K562 (cell line): Measurements from ENCODE around the gene ARL10.

ENCODE experiments used
- C11orf30 ChIP-seq: fragments of 450-650 bp; IDR thresholded peaks from 2 replicates; pipeline ENCODE4 v1.6.1; 2016; ENCODE audit warnings: low read depth, mild to moderate bottlenecking
- ETV5 ChIP-seq: sonication (generic); formaldehyde crosslinking; IDR thresholded peaks from 2 replicates; pipeline ENCODE4 v1.4.0; 2020; ENCODE audit warnings: low read depth, mild to moderate bottlenecking, missing genetic modification reagents
- TEAD4 ChIP-seq, 2 experiments: sonication (generic) in 1 of 2; formaldehyde crosslinking in 1 of 2; IDR thresholded peaks; 2 replicates each; pipeline versions ENCODE4 v1.6.1 to v1.8.0; 2012 to 2022; ENCODE audit warnings: borderline replicate concordance in 1 of 2, inconsistent platforms in 1 of 2, low read length in 1 of 2, mild to moderate bottlenecking in 1 of 2, missing genetic modification reagents in 1 of 2
- U2AF1 ChIP-seq: fragments of 200-400 bp; formaldehyde crosslinking; optimal IDR thresholded peaks from 2 replicates; pipeline ENCODE3; 2017; ENCODE audit warnings: mild to moderate bottlenecking, low read depth, low read length, moderate library complexity
- TF ChIP-seq, protein P1 (sequence below), 3 experiments: IDR thresholded peaks in 2 of 3; conservative IDR thresholded peaks in 1 of 3; 2 replicates each; pipeline ENCODE4 v1.5.1; 2011 to 2012; ENCODE audit warnings: low read length in 3 of 3, mild to moderate bottlenecking in 3 of 3, control low read depth in 2 of 3, improper control_type of control experiment in 1 of 3, inconsistent platforms in 1 of 3, low read depth in 1 of 3, mixed read lengths in 1 of 3, moderate library complexity in 1 of 3; ENCODE audit not compliant: insufficient read depth in 2 of 3

GRCh38 chr5:176350416-176350815, 14.9 kb upstream of the ARL10 start:
- TF ChIP-seq C11orf30: no peak
- no peak for TF ChIP-seq ETV5 (CRISPR knock-in tag)
- no peak for TF ChIP-seq U2AF1
- TF ChIP-seq, protein P1, sequence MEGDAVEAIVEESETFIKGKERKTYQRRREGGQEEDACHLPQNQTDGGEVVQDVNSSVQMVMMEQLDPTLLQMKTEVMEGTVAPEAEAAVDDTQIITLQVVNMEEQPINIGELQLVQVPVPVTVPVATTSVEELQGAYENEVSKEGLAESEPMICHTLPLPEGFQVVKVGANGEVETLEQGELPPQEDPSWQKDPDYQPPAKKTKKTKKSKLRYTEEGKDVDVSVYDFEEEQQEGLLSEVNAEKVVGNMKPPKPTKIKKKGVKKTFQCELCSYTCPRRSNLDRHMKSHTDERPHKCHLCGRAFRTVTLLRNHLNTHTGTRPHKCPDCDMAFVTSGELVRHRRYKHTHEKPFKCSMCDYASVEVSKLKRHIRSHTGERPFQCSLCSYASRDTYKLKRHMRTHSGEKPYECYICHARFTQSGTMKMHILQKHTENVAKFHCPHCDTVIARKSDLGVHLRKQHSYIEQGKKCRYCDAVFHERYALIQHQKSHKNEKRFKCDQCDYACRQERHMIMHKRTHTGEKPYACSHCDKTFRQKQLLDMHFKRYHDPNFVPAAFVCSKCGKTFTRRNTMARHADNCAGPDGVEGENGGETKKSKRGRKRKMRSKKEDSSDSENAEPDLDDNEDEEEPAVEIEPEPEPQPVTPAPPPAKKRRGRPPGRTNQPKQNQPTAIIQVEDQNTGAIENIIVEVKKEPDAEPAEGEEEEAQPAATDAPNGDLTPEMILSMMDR (IDR thresholded peaks at IDR 0.05 in 2 of 3, conservative IDR thresholded peaks at IDR 0.05 in 1 of 3; ENCODE audit: insufficient read depth in 2 of 3, low read depth in 1 of 3, low read length in 3 of 3): no peak
- TF ChIP-seq TEAD4 (IDR thresholded peaks at IDR 0.05; ENCODE audit: low read length): no peak
- no peak for TF ChIP-seq TEAD4 (CRISPR knock-in tag; IDR thresholded peaks at IDR 0.05; ENCODE audit: borderline replicate concordance)
